Gastroesophageal sphincter (tissue), 3 donors: Measurements from ENCODE around the gene ST7.
"Not testable (repeated sequence)": the region's sequence is repeated elsewhere in the genome, so short reads cannot be mapped to it uniquely, and the experiment has no call there.

Source experiments
- EP300 ChIP-seq: sonication (generic); formaldehyde crosslinking; IDR thresholded peaks from one replicate; pipeline ENCODE4 v1.6.1; 2017; ENCODE audit warnings: antibody characterized with exemption, mild to moderate bottlenecking
- POLR2A ChIP-seq, 2 donors: fragments of 450-650 bp; IDR thresholded peaks; one replicate each; pipeline ENCODE4 v1.6.1; 2017; ENCODE audit warnings: antibody characterized with exemption in 2 of 2, mild to moderate bottlenecking in 2 of 2, moderate library complexity in 1 of 2
- POLR2AphosphoS5 ChIP-seq: sonication (generic); formaldehyde crosslinking; IDR thresholded peaks from one replicate; pipeline ENCODE4 v1.6.1; 2017; ENCODE audit warnings: antibody characterized with exemption
- TF ChIP-seq, protein P1 (sequence below), 4 experiments: fragments of 200-600 bp in 2 of 4; fragments of 450-650 bp in 2 of 4; sonication (generic) in 1 of 4; IDR thresholded peaks; one replicate each; pipeline ENCODE4 v1.5.1; 2017 to 2019; ENCODE audit warnings: antibody characterized with exemption in 4 of 4, mild to moderate bottlenecking in 2 of 4, moderate library complexity in 2 of 4

DNA sequence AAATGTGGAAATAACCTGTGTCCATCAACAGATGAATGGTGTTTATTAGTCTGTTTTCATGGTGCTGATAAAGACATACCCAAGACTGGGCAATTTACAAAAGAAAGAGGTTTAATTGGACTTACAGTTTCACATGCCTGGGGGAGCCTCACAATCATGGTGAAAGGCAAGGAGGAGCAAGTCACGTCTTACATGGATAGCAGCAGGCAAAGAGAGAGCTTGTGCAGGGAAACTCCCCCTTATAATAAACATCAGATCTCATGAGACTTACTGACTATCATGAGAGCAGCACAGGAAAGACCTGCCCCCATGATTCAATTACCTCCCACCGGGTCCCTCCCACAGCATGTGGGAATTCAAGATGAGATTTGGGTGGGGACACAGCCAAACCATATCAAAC is 292.4 kb downstream of the ST7 start:
- TF ChIP-seq, protein P1, sequence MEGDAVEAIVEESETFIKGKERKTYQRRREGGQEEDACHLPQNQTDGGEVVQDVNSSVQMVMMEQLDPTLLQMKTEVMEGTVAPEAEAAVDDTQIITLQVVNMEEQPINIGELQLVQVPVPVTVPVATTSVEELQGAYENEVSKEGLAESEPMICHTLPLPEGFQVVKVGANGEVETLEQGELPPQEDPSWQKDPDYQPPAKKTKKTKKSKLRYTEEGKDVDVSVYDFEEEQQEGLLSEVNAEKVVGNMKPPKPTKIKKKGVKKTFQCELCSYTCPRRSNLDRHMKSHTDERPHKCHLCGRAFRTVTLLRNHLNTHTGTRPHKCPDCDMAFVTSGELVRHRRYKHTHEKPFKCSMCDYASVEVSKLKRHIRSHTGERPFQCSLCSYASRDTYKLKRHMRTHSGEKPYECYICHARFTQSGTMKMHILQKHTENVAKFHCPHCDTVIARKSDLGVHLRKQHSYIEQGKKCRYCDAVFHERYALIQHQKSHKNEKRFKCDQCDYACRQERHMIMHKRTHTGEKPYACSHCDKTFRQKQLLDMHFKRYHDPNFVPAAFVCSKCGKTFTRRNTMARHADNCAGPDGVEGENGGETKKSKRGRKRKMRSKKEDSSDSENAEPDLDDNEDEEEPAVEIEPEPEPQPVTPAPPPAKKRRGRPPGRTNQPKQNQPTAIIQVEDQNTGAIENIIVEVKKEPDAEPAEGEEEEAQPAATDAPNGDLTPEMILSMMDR (IDR thresholded peaks at IDR 0.05) = not testable (repeated sequence)
- TF ChIP-seq POLR2AphosphoS5; POLR2A (IDR thresholded peaks at IDR 0.05); EP300: not testable (repeated sequence)
